ENCODE measurements around the gene ANKRD23.

ANKRD23 gene

DNA sequence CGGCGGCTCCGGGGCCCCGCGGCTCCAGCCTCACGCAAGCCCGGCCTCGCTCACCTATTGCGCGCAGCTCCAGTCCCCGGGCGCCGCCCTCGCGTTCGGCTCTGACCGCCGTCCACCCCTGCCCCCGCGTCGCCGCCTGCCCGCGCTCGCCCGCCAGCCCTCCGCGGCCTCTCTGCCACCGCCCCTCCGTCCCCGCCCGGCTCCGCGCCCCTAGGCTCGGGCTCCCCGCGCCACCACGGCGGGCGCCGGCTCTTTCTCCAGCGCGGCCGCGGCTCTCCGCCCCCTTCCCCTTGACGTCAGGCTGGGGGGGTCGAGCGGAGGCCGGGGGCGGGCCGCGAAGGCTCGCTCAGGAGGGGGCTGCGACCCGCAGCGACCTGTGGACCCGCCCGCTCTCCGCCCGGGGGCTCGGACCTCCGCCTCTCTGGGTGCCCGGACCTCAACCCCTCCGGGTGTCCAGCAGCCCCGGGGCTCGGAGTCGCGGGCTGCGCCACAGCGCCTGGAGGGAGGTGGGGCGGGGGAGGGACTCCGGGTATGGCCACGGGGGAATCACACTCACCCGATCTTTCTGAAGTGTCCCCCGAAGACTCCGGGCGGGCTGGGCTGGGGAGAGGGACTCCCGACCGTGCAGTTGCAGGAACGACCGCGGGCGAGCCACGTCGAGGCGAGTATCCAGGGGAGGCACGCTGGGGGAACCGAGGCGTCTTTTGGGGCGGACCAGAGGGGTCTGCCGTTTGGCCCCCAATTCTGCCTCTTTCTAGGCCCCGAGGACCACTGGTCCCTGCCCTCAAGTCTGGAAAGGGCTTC is 26.2 kb upstream of the ANKRD23 start, which contains the start of gene SEMA4C:
SEMA4C (minus strand) TSS at position 259 of the 804 bp plus-strand sequence. CDS start 2,194 bp downstream, outside the sequence.
- peak within 1 kb of the TSS; percentile 62 to 80 (median 69) for H3K4me3 ChIP-seq (ENCODE audit: low read depth in 1 of 5, low read length in 5 of 5)
- H3K4me1 ChIP-seq (ENCODE audit: control insufficient read depth in 5 of 5, insufficient read depth in 5 of 5, low read length in 5 of 5), result peaks cover 10 to 76% (median 57%) of the 10 kb centered on the region in 5 donors
- H3K36me3 ChIP-seq (ENCODE audit: control insufficient read depth in 5 of 5, insufficient read depth in 5 of 5, low read length in 5 of 5), result peaks cover 0 to 20% (median 14%) of the 10 kb centered on the region in 5 donors
- peak within 1 kb of the TSS; percentile 77 for H3K27ac ChIP-seq (ENCODE audit: low read depth, low read length)
- no peaks in the 10 kb centered on the region for H3K9me3 ChIP-seq (ENCODE audit: control insufficient read depth in 5 of 5, low read length in 5 of 5)
- H3K27me3 ChIP-seq (ENCODE audit: control insufficient read depth in 5 of 5, insufficient read depth in 4 of 5, low read length in 5 of 5), result no peaks in the 10 kb centered on the region
- H3K9ac ChIP-seq (ENCODE audit: low read length in 5 of 5), result peak within 1 kb of the TSS in 4 of 5 donors; percentile 73 to 84 (median 80)

DNA sequence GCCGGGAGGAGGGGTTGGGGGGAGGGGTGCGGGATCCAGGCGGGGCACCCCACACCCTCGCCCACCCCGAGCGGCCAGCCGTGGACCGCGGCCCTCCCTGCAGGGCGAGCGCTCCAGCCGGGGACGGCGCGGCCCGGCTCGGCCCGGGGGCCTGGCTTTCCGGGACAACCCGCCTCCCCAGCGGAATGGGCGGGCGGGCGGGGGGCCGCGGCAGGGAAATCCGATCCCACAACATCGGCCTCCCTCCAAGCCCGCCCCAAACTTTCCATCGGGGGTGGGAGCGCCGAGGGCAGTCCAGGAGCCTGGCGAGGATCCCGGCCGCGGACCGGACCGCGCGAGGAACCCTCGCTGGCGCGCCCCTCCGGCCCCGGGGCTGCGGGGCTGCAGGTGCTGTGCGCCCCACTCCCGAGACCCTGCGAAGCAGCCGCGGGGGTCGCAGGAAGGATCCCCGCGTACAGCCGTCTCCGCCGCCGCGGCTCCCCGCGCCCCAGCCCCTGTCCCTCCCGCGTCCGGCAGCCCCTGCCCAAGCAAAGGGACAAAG is 25.5 kb upstream of the ANKRD23 start:
- H3K9me3 ChIP-seq (ENCODE audit: control insufficient read depth in 5 of 5, low read length in 5 of 5), result no peaks in the 10 kb centered on the region
- H3K36me3 ChIP-seq (ENCODE audit: control insufficient read depth in 5 of 5, insufficient read depth in 5 of 5, low read length in 5 of 5), result peaks cover 0 to 26% (median 21%) of the 10 kb centered on the region in 5 donors
- peak overlapping the region; percentile 77 for H3K27ac ChIP-seq (ENCODE audit: low read depth, low read length)
- H3K9ac ChIP-seq (ENCODE audit: low read length in 5 of 5), result peak overlapping the region in 4 of 5 donors; percentile 53 to 84 (median 80)
- peak overlapping the region in 4 of 5 donors; percentile 62 to 80 (median 74) for H3K4me3 ChIP-seq (ENCODE audit: low read depth in 1 of 5, low read length in 5 of 5)
- H3K27me3 ChIP-seq (ENCODE audit: control insufficient read depth in 5 of 5, insufficient read depth in 4 of 5, low read length in 5 of 5), result no peaks in the 10 kb centered on the region
- peaks cover 10 to 69% (median 51%) of the 10 kb centered on the region in 5 donors for H3K4me1 ChIP-seq (ENCODE audit: control insufficient read depth in 5 of 5, insufficient read depth in 5 of 5, low read length in 5 of 5)

DNA sequence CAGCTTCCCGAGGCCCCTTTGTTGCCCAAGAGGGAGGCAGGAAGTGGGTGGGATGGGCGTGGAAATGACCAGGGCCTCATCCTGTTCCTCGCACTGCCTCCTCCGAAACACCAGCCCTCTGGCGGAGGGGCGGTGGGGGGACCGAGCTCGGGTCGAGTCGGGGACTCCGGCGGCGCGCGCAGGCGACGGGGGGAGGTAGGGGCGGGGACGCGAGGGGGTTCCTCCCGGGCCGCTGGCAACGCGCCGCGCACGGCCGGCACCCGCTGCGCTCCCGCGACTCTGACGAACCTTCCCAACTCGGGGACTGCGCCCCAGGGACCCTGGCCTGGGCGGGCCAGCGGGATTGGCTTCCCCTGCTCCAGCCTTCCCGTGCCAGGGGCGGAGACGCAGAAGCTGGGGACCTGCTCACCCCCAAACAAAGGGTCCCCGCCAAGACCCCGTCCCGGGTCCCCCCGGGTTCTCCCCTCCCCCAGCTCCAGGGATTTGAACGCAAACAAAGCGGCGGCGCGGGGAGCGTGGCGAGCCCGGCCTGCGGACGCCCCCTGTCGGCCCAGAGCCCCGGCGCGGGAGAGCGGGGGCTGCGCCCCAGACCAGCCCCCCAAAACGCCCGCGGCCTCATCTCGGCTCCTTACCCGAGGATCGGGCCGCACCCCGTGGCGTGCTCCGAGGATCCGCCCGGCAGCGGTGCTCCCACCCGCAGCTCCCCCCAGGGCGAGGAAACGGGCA is 24.9 kb upstream of the ANKRD23 start:
- peaks cover 7 to 63% (median 45%) of the 10 kb centered on the region in 5 donors for H3K4me1 ChIP-seq (ENCODE audit: control insufficient read depth in 5 of 5, insufficient read depth in 5 of 5, low read length in 5 of 5)
- no peaks in the 10 kb centered on the region for H3K9me3 ChIP-seq (ENCODE audit: control insufficient read depth in 5 of 5, low read length in 5 of 5)
- H3K4me3 ChIP-seq (ENCODE audit: low read depth in 1 of 5, low read length in 5 of 5), result peak overlapping the region; percentile 62 to 80 (median 72)
- peak overlapping the region; percentile 77 for H3K27ac ChIP-seq (ENCODE audit: low read depth, low read length)
- peak overlapping the region in 4 of 5 donors; percentile 74 to 84 (median 78) for H3K9ac ChIP-seq (ENCODE audit: low read length in 5 of 5)
- H3K36me3 ChIP-seq (ENCODE audit: control insufficient read depth in 5 of 5, insufficient read depth in 5 of 5, low read length in 5 of 5), result peaks cover 0 to 33% (median 27%) of the 10 kb centered on the region in 5 donors
- no peaks in the 10 kb centered on the region for H3K27me3 ChIP-seq (ENCODE audit: control insufficient read depth in 5 of 5, insufficient read depth in 4 of 5, low read length in 5 of 5)

DNA sequence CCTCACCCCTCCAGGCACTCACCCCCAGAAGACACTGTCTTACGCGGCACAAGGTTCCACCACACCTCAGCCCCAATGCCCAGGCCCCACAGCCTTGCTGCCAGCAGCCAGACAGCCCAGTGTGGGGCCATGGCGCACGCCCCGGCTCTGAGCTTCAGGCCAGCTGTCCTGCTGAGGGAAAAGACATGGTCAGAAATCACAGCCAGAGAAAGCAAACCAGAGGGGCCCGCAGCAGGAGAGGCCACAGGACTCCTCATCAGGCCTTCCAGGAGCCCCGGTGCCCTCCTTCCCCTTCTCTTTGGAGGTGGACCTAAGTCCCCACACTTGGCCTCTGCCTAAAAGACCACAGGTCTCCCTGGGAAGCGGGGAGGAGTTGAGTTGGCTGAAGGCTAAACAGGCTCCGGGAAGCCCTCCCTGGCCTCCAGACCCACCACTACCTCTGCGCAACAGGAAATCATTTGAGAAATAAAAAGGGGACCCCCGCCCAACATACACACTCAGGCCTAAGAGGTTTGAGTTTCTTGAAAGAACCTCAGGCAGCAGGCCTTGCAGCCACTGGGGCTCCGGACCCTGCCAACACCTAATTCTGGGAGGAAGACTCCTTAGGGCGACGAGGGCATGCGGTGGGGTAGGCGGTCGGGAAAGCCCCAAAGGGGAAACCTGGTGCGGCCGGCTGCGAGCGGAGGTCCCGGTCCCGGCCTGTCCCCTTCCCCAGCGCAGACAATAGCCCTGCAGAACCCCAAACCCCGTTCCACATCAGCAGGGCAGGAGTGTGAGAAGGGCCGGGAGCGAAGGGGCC is 24.1 kb upstream of the ANKRD23 start:
- Histone ChIP-seq H3K27ac (ENCODE audit: low read depth, low read length) (peak overlapping the region; percentile 77), H3K9ac (ENCODE audit: low read length in 5 of 5) (peak overlapping the region; percentile 52 to 84 (median 77)), H3K9me3 (ENCODE audit: control insufficient read depth in 5 of 5, low read length in 5 of 5) (no peaks in the 10 kb centered on the region), H3K4me3 (ENCODE audit: low read depth in 1 of 5, low read length in 5 of 5) (peak overlapping the region; percentile 62 to 80 (median 72)), H3K4me1 (ENCODE audit: control insufficient read depth in 5 of 5, insufficient read depth in 5 of 5, low read length in 5 of 5) (peaks cover 7 to 55% (median 38%) of the 10 kb centered on the region in 5 donors), H3K27me3 (ENCODE audit: control insufficient read depth in 5 of 5, insufficient read depth in 4 of 5, low read length in 5 of 5) (no peaks in the 10 kb centered on the region), H3K36me3 (ENCODE audit: control insufficient read depth in 5 of 5, insufficient read depth in 5 of 5, low read length in 5 of 5) (peaks cover 0 to 40% (median 35%) of the 10 kb centered on the region in 5 donors)

DNA sequence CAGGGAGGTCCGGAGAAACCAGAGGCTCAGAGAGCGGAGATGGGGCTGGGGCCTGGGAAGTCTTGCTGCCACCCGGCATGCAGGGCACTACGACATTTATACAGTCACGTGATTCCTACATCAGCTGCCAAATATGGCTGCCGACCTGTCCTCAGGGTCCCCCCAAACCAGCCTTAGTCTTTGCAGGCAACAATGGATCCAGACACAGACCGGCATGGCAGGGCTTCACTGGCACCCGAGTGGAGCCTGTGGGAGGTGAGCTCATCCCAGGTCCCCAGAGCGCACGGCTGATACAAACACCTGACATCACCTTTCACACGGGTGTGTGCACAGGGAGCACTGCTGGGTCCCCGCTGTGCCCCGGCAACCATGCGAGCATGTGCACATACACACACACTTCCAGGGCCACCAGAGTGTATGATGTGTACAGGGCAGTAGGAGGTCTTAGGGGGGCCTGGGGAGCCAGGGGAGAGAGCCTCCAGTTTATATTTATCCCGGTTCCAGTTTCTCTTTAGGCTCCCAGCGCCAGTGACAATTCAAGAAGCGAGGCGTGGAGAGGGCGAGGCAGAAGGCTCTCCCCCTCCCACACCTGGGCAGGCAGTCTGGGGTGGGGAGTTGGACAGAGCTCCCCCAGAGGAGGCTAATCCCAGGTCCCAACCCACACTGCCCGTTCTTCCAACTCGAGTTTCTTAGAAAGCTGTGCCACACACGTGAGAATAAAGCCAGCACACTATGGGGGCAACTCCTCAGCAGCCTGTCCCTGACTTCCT is 23.4 kb upstream of the ANKRD23 start:
- Histone ChIP-seq H3K36me3 (ENCODE audit: control insufficient read depth in 5 of 5, insufficient read depth in 5 of 5, low read length in 5 of 5) (peaks cover 0 to 41% (median 39%) of the 10 kb centered on the region in 5 donors), H3K27me3 (ENCODE audit: control insufficient read depth in 5 of 5, insufficient read depth in 4 of 5, low read length in 5 of 5) (no peaks in the 10 kb centered on the region), H3K9me3 (ENCODE audit: control insufficient read depth in 5 of 5, low read length in 5 of 5) (no peaks in the 10 kb centered on the region), H3K9ac (ENCODE audit: low read length in 5 of 5) (peak overlapping the region; percentile 52 to 84 (median 77)), H3K4me1 (ENCODE audit: control insufficient read depth in 5 of 5, insufficient read depth in 5 of 5, low read length in 5 of 5) (peaks cover 7 to 51% (median 35%) of the 10 kb centered on the region in 5 donors), H3K27ac (ENCODE audit: low read depth, low read length) (peak overlapping the region; percentile 77), H3K4me3 (ENCODE audit: low read depth in 1 of 5, low read length in 5 of 5) (peak overlapping the region in 4 of 5 donors; percentile 62 to 80 (median 74))

DNA sequence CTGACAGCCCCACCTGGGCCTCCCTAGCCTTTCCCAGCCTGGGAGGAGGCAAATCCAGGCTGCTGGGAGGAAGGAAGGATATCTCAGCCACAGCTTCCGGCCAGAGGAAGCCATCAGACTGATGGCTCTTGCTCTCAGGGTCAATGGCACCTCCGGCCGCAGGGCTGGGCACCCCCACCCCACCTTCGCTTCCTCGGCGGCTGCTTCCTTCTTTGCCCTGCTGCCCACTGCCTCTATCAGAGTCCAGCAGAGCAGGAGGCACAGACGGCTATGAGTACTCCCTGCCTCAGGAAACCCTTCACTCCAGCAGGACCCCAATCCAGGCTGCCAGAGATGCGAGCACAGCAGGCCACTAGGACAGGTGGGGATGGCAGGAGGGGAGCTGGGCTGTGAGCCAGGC is 22.8 kb upstream of the ANKRD23 start:
- Histone ChIP-seq H3K9ac (ENCODE audit: low read length in 5 of 5) (peak overlapping the region in 1 of 5 donors; percentile 30), H3K4me1 (ENCODE audit: control insufficient read depth in 5 of 5, insufficient read depth in 5 of 5, low read length in 5 of 5) (peaks cover 7 to 51% (median 35%) of the 10 kb centered on the region in 5 donors), H3K27me3 (ENCODE audit: control insufficient read depth in 5 of 5, insufficient read depth in 4 of 5, low read length in 5 of 5) (no peaks in the 10 kb centered on the region), H3K36me3 (ENCODE audit: control insufficient read depth in 5 of 5, insufficient read depth in 5 of 5, low read length in 5 of 5) (peaks cover 0 to 47% (median 44%) of the 10 kb centered on the region in 5 donors), H3K27ac (ENCODE audit: low read depth, low read length) (peak overlapping the region; percentile 77), H3K9me3 (ENCODE audit: control insufficient read depth in 5 of 5, low read length in 5 of 5) (no peaks in the 10 kb centered on the region), H3K4me3 (ENCODE audit: low read depth in 1 of 5, low read length in 5 of 5) (peak overlapping the region in 2 of 5 donors; percentile 62 to 80)

DNA sequence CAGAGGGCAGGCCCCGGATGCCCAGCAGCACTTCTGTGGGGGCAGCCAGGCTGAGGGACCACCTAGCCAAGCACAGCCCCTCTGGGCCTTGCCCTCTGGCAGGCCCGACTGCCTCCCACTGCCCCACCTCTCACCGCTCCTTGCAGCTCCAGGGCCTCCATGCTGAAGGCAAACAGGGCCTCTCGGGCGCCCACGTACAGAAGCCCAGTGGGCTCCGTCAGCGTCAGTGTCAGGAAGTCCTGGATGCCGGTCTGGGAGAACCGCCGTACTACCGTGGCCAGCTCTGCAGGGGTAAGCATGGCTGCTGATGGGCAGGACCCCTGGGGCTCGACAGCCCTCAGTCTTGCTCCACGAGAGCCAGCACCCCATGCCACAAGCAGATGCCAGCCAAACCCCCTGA is 22.3 kb upstream of the ANKRD23 start:
- H3K27ac ChIP-seq (ENCODE audit: low read depth, low read length), result no peak overlapping the region
- no peaks in the 10 kb centered on the region for H3K27me3 ChIP-seq (ENCODE audit: control insufficient read depth in 5 of 5, insufficient read depth in 4 of 5, low read length in 5 of 5)
- peaks cover 7 to 50% (median 35%) of the 10 kb centered on the region in 5 donors for H3K4me1 ChIP-seq (ENCODE audit: control insufficient read depth in 5 of 5, insufficient read depth in 5 of 5, low read length in 5 of 5)
- no peaks in the 10 kb centered on the region for H3K9me3 ChIP-seq (ENCODE audit: control insufficient read depth in 5 of 5, low read length in 5 of 5)
- peaks cover 0 to 51% (median 49%) of the 10 kb centered on the region in 5 donors for H3K36me3 ChIP-seq (ENCODE audit: control insufficient read depth in 5 of 5, insufficient read depth in 5 of 5, low read length in 5 of 5)
- peak overlapping the region in 1 of 5 donors; percentile 80 for H3K4me3 ChIP-seq (ENCODE audit: low read depth in 1 of 5, low read length in 5 of 5)
- peak overlapping the region in 1 of 5 donors; percentile 20 for H3K9ac ChIP-seq (ENCODE audit: low read length in 5 of 5)

DNA sequence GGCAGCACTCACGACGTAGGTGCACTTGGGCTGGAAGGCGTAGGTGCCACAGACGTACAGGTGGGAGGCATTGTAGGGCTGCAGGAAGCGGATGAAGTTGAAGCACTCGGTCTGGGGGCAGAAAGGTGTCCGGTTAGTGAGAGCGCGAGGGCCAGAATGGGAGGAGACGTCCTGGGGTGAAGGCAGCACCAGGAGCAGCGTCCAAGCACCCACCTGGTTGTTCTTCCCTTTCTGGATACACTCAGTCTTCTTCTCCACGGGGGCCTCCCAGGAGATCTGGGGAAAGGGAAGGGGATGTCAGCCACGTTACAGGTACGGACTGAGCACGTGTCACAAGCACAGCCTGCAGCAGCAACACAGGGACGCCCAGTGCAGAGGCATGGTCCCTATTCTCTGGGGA is 21.8 kb upstream of the ANKRD23 start:
- Histone ChIP-seq H3K9me3 (ENCODE audit: control insufficient read depth in 5 of 5, low read length in 5 of 5) (no peaks in the 10 kb centered on the region), H3K27ac (ENCODE audit: low read depth, low read length) (no peak overlapping the region), H3K4me1 (ENCODE audit: control insufficient read depth in 5 of 5, insufficient read depth in 5 of 5, low read length in 5 of 5) (peaks cover 7 to 45% (median 31%) of the 10 kb centered on the region in 5 donors), H3K4me3 (ENCODE audit: low read depth in 1 of 5, low read length in 5 of 5) (no peak overlapping the region), H3K36me3 (ENCODE audit: control insufficient read depth in 5 of 5, insufficient read depth in 5 of 5, low read length in 5 of 5) (peaks cover 0 to 55% (median 54%) of the 10 kb centered on the region in 5 donors), H3K27me3 (ENCODE audit: control insufficient read depth in 5 of 5, insufficient read depth in 4 of 5, low read length in 5 of 5) (no peaks in the 10 kb centered on the region), H3K9ac (ENCODE audit: low read length in 5 of 5) (no peak overlapping the region)
